Activated CD4-positive, alpha-beta T cell treated with anti-CD3 and anti-CD28 coated beads, Interleukin-2, amount 50 U/mL, for 48 hours (primary cell): Measurements from ENCODE around the gene NMB.
"Not testable (repeated sequence)": the region's sequence is repeated elsewhere in the genome, so short reads cannot be mapped to it uniquely, and the experiment has no call there.

Source experiments
- DNase-seq, 2 experiments: peaks; one replicate each; pipeline ENCODE4 v3.0.0-alpha.2; 2020

The NMB gene

DNA sequence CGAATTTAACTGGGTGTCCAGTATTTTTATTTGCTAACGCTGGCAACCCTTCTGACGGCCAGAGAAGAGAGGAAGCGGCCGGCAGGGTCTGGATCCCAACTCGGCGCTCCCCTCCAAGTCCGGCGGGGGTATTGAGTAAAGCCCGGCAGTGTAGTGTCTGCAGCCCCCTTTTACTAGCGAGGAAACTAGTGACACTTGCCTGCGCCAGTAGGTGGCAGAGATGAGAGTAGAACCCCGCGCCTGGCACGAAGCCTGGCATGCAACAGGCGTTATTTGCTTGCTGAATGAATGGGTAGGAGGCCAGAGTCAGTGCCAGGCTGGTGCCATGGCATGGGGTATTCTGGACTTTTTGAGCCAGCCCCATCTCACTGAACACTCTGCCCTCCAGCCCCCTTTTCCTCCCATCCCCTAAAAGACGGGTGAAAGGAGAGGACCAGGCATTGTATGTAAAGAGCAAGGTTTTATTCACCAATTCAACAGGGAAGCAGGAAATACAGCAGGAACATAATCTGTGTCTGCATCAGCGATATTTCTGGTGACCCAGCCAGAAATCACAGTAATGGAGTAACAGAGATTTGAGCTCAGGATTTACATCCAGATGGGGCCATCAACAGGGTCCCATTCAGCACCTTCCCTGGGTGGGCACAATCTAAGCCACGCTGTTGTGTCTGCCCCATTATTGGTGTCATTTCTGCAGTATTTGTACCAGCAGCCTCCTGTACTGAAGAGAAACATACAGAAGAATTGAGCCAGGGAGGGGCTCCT is 3.1 kb downstream of the NMB start:
- peak; percentile 77 to 83 for DNase-seq

GRCh38 chr15:84653910-84654688 is 3.9 kb downstream of the NMB start, which contains the start of gene WDR73:
Gene WDR73, minus strand, starts transcription at chr15:84654283. Its CDS starts 9 bp downstream, at chr15:84654274.
- peak; percentile 97 to 98 for DNase-seq

DNA sequence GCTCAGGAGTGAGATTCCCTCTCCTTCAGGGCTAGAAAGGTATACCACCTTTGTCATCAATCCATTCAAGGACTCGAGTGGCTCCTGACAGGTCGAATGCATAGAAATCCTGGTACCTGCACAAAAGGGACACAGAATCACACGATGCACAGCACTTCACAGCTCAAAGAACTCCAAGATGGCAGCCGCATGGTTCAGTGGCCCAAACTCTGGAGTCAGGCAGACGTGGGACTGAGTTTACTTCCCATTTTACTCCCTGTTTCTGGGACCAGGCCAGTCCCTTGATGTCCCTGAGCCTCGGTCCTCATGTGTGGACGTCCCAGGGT is 4.5 kb downstream of the NMB start:
- DNase-seq = no peak

GRCh38 chr15:84649706-84650105 is 8.3 kb downstream of the NMB start:
- DNase-seq = no peak

DNA sequence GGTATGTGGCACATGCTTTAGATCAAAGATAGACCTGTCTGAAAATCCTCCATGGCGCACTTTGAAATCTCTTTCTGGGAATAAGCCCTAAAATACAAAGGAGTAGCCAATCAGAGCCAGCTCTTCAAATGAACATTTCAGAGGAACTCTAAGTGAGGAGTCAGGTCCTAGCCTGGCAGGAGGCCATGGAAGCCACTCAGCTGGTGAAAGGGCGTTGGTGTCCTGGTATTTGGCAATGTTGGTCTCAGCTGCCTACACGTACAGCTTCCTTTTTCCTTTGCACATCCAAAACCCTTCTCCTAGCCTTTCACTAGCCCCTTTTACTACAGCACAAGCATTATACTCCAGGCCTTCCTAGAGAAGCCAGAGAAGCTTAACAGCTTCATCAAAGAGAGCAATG is 9.5 kb downstream of the NMB start:
- DNase-seq = no peak

GRCh38 chr15:84647726-84648125 is 10.3 kb downstream of the NMB start:
- no peak for DNase-seq

DNA sequence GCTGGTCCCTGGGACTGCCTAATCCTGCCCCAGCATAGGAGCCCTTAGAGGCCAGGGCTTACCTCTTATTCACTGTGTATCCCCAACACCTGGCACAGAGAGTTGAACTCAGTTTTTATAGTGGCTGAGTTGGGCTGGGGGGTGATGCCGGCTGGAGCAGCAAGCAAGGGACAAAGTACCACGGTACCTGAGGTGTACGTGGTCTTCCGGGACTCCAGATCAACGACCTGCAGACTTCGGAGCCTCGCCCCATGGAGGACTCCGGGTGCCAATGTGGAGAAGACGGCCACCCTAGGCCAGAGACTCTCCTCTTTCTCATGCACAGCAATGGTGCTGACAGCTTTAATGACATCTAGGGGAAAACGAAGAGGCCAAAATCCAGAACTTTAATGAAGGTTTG is 12.0 kb downstream of the NMB start:
- DNase-seq = no peak

DNA sequence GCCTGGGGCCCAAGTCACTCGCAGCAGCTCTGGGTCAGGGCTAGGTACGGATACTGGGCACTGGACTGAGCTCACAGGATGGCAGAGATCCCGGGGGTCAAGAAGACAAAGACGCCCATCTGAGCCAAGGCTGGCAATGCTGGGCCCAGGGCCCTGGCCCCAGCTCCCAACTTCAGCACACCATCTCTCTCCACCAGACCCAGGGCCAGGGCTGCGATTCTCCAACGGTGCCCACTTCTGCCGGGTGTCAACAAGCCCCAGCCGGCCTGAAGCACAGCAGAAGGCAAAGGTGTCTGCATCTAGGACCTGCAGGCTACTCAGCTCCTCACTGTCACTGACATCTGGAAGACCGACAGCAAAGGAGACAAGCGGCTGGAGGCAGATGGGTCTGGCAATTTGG is 12.5 kb downstream of the NMB start:
- DNase-seq = no peak

DNA sequence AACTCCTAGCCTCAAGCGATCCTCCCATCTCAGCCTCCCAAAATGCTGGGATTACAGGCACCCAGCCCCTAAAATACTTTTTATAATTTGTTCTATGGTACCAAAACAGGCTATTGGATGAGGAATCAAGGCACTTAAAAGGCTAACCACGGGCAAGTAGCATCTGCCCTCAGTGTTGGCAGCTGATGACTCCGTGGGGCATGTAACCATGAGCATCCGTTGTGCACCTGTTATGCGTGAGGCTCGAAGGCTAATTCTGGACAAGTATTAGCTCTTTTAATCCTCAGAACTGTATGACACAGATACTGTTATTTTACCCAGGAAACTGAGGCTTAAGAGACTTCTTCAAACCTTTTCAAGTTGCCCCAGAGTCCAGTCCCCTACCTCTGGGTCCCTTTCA is 14.2 kb downstream of the NMB start:
- DNase-seq = no peak

- not testable (repeated sequence) for DNase-seq
Measured at GRCh38 chr15:84642640-84643039, 15.4 kb downstream of the NMB start.

DNA sequence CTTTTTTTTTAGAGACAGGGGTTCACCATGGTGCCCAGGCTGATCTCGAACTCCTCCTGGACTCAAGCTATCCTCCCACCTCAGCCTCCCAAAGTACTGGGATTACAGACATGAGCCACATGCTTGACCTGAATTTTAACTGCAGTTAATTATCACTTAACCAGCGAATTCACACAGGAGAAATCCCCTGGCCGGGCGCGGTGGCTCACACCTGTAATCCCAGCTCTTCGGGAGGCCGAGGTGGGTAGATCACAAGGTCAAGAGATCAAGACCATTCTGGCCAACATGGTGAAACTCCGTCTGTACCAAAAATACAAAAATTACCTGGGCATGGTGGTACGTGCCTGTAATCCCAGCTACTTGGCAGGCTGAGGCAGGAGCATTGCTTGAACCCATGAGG is 16.1 kb downstream of the NMB start:
- DNase-seq = not testable (repeated sequence)

- no peak for DNase-seq
Measured at GRCh38 chr15:84638103-84638502, 19.9 kb downstream of the NMB start.

GRCh38 chr15:84634228-84634837 is 23.7 kb downstream of the NMB start:
- no peak for DNase-seq

GRCh38 chr15:84633311-84634227 is 24.4 kb downstream of the NMB start:
- peak; percentile 75 to 79 for DNase-seq

DNA sequence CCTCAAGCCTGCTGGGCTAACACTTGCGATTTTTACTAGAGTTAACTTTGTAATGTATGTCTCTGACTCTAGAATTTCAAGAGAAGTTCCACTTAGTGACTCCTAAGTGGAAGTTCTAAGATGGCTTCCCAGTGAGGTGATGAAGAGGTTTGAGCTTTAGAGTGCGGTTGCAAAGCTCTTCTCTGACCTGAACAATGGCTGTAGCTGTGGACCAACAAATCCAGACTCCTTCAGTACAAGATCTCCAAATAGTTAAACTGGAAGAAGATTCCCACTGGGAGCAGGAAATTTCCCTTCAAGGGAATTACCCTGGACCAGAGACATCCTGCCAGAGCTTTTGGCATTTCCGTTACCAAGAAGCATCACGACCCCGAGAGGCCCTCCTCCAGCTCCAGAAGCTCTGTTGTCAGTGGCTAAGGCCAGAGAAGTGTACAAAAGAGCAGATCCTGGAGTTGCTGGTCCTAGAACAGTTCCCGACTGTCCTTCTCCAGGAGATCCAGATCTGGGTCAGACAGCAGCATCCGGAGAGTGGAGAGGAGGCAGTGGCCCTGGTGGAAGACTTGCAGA is 26.2 kb downstream of the NMB start:
- DNase-seq = peak; percentile 23 to 26

DNA sequence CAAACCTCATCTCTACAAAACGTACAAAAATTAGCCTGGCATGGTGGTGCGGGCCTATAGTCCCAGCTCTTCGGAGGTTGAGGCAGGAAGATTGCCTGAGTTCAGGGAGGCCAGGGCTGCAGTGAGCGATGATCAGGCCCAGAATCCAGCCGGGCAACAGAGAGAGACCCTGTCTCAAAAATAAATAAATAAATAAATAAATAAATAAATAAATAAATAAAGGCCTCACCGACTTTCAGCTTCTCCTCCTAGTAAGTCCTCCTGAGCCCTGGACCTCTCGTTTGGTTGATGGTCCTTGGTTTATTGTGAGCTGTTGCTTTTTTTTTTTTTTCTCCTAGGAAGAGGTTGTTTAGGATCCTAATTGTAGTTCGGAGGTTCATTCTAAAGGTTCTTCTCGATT is 29.0 kb downstream of the NMB start:
- DNase-seq = no peak

- no peak for DNase-seq
Measured at GRCh38 chr15:84625123-84625522, 32.9 kb downstream of the NMB start.

DNA sequence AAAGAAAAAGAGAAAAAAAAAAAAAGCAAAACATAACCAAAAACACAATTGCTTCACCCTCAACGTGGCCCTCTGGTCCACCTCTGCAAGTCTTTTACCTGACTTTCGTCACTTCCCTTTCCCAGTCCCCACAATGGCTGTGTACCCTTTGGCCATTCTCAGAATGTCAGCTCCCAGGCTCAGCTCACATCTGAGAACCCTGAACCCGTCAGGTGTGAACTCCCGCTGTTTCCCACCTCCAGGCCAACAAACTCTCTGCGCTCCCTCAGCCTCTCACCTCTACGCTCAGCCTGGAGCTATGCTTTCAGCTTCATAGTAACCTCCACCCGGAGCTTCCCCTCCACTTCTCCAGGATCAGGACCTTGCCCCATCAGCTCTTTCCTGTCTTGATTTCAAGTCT is 33.6 kb downstream of the NMB start:
- DNase-seq = no peak

DNA sequence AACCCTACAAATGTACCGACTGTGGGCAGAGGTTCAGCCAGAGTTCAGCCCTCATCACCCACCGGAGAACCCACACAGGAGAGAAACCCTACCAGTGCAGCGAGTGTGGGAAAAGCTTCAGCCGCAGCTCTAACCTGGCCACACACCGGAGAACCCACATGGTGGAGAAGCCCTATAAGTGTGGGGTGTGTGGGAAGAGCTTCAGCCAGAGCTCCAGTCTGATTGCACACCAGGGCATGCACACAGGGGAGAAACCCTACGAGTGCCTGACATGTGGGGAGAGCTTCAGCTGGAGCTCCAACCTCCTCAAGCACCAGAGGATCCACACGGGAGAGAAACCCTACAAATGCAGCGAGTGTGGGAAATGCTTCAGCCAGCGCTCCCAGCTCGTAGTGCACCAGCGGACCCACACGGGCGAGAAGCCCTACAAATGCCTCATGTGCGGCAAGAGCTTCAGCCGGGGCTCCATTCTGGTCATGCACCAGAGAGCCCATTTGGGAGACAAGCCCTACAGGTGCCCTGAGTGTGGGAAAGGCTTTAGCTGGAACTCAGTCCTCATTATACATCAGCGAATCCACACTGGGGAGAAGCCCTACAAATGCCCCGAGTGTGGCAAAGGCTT is 36.5 kb downstream of the NMB start:
- DNase-seq = no peak

- DNase-seq = no peak
Measured at GRCh38 chr15:84620626-84621025, 37.4 kb downstream of the NMB start.

GRCh38 chr15:84616235-84616634 is 41.8 kb downstream of the NMB start:
- no peak for DNase-seq

- DNase-seq = no peak
Measured at GRCh38 chr15:84611631-84612030, 46.4 kb downstream of the NMB start.
